HEK293 (cell line): ENCODE measurements around the gene BCOR.

Experiments used
- CTCF ChIA-PET: fragments of 350-600 bp; formaldehyde crosslinking; extraction: SDS; loops from one replicate; lab custom pipeline; 2021; ENCODE audit warnings: antibody characterized with exemption; lab: Yijun Ruan, JAX
- POLR2A ChIA-PET: fragments of 300-600 bp; formaldehyde crosslinking; extraction: SDS; loops from one replicate; lab custom pipeline; 2020; ENCODE audit warnings: antibody characterized with exemption, inconsistent platforms; lab: Yijun Ruan, JAX
- H3K27ac ChIP-seq: fragments of 200-500 bp; sonication (Bioruptor generic); 2 replicates; pipeline ENCODE4 v1.5.1; 2014; ENCODE audit warnings: low read depth, low read length, control low read depth, inconsistent platforms; ENCODE audit errors: extremely low read depth
- H3K36me3 ChIP-seq, 2 experiments: fragments of 200-500 bp in 1 of 2; sonication (Bioruptor generic) in 1 of 2; 1 replicate in 1 of 2; 2 replicates in 1 of 2; pipeline ENCODE4 v1.5.1; 2014 to 2017; ENCODE audit warnings: inconsistent platforms in 2 of 2, low read length in 2 of 2; ENCODE audit not compliant: control insufficient read depth in 2 of 2, insufficient read depth in 1 of 2
- H3K4me1 ChIP-seq: fragments of 200-500 bp; sonication (Bioruptor generic); 2 replicates; pipeline ENCODE4 v1.5.1; 2014; ENCODE audit warnings: mild to moderate bottlenecking, low read length, inconsistent platforms; ENCODE audit not compliant: control insufficient read depth, insufficient read depth
- H3K4me3 ChIP-seq: 2 replicates; pipeline ENCODE4 v1.5.1; 2011; ENCODE audit warnings: low read depth, mild to moderate bottlenecking, control low read depth, low read length, moderate library complexity
- H3K9me3 ChIP-seq: fragments of 200-500 bp; sonication (Bioruptor generic); 2 replicates; pipeline ENCODE4 v1.5.1; 2014; ENCODE audit warnings: low read depth, low read length, inconsistent platforms; ENCODE audit not compliant: control insufficient read depth, insufficient read depth
- ATF2 ChIP-seq: fragments of 450-650 bp; formaldehyde crosslinking; IDR thresholded peaks from 2 replicates; pipeline ENCODE4 v1.5.1; 2016; ENCODE audit warnings: missing biosample characterization, missing genetic modification characterization, low read depth
- GLI2 ChIP-seq: fragments of 450-650 bp; formaldehyde crosslinking; IDR thresholded peaks from 2 replicates; pipeline ENCODE4; 2017; ENCODE audit warnings: missing biosample characterization, missing genetic modification characterization, low read depth, borderline replicate concordance
- GLIS1 ChIP-seq: fragments of 450-650 bp; formaldehyde crosslinking; IDR thresholded peaks from 2 replicates; pipeline ENCODE4 v1.5.1; 2016; ENCODE audit warnings: missing biosample characterization, missing genetic modification characterization
- PATZ1 ChIP-seq: fragments of 450-650 bp; formaldehyde crosslinking; IDR thresholded peaks from 2 replicates; pipeline ENCODE4 v1.5.1; 2016; ENCODE audit warnings: missing biosample characterization, missing genetic modification characterization
- SCRT2 ChIP-seq: fragments of 450-650 bp; formaldehyde crosslinking; IDR thresholded peaks from 2 replicates; pipeline ENCODE4 v1.5.1; 2016; ENCODE audit warnings: missing biosample characterization, missing genetic modification characterization
- TCF7L2 ChIP-seq: IDR thresholded peaks from 2 replicates; pipeline ENCODE4 v1.6.1; 2011; ENCODE audit warnings: low read depth, mild to moderate bottlenecking, inconsistent platforms, low read length, moderate library complexity, borderline replicate concordance
- ZNF138 ChIP-seq: fragments of 450-650 bp; formaldehyde crosslinking; IDR thresholded peaks from 2 replicates; pipeline ENCODE4 v1.5.1; 2016; ENCODE audit warnings: missing biosample characterization, missing genetic modification characterization, borderline replicate concordance
- ZNF148 ChIP-seq: fragments of 450-650 bp; formaldehyde crosslinking; IDR thresholded peaks from 2 replicates; pipeline ENCODE4 v1.5.0; 2017; ENCODE audit warnings: missing biosample characterization, missing genetic modification characterization, borderline replicate concordance
- ZNF157 ChIP-seq: fragments of 450-650 bp; formaldehyde crosslinking; IDR thresholded peaks from 2 replicates; pipeline ENCODE4 v1.5.1; 2016; ENCODE audit warnings: missing biosample characterization, missing genetic modification characterization
- ZNF18 ChIP-seq: fragments of 450-650 bp; formaldehyde crosslinking; IDR thresholded peaks from 2 replicates; pipeline ENCODE4 v1.5.1; 2016; ENCODE audit warnings: missing biosample characterization, missing genetic modification characterization
- ZNF19 ChIP-seq: fragments of 450-650 bp; formaldehyde crosslinking; IDR thresholded peaks from 2 replicates; pipeline ENCODE4; 2016; ENCODE audit warnings: missing biosample characterization, missing genetic modification characterization, low read depth
- ZNF324 ChIP-seq: fragments of 450-650 bp; formaldehyde crosslinking; IDR thresholded peaks from 2 replicates; pipeline ENCODE4 v1.5.1; 2016; ENCODE audit warnings: missing biosample characterization, missing genetic modification characterization
- ZNF394 ChIP-seq: fragments of 450-650 bp; formaldehyde crosslinking; IDR thresholded peaks from 2 replicates; pipeline ENCODE4 v1.5.1; 2016; ENCODE audit warnings: missing biosample characterization, missing genetic modification characterization, mild to moderate bottlenecking, moderate library complexity, borderline replicate concordance
- ZNF398 ChIP-seq: fragments of 450-650 bp; formaldehyde crosslinking; IDR thresholded peaks from 2 replicates; pipeline ENCODE4 v1.5.1; 2017; ENCODE audit warnings: missing biosample characterization, missing genetic modification characterization
- ZNF449 ChIP-seq: fragments of 450-650 bp; formaldehyde crosslinking; IDR thresholded peaks from 2 replicates; pipeline ENCODE4 v1.5.1; 2017; ENCODE audit warnings: missing biosample characterization, mild to moderate bottlenecking, missing genetic modification characterization, moderate library complexity
- ZNF555 ChIP-seq: fragments of 450-650 bp; formaldehyde crosslinking; conservative IDR thresholded peaks from 2 replicates; pipeline ENCODE4 v1.5.1; 2017; ENCODE audit warnings: missing biosample characterization, mild to moderate bottlenecking, missing genetic modification characterization, inconsistent platforms
- ZNF629 ChIP-seq: fragments of 450-650 bp; formaldehyde crosslinking; IDR thresholded peaks from 2 replicates; pipeline ENCODE4 v1.5.1; 2017; ENCODE audit warnings: missing biosample characterization, missing genetic modification characterization
- ZNF677 ChIP-seq: fragments of 450-650 bp; IDR thresholded peaks from 2 replicates; pipeline ENCODE4 v1.5.0; 2018; ENCODE audit warnings: missing biosample characterization, mild to moderate bottlenecking, missing genetic modification characterization, moderate library complexity
- ZNF777 ChIP-seq: fragments of 450-650 bp; formaldehyde crosslinking; IDR thresholded peaks from 2 replicates; pipeline ENCODE4 v1.5.1; 2017; ENCODE audit warnings: missing biosample characterization, missing genetic modification characterization, borderline replicate concordance
- ZNF792 ChIP-seq: fragments of 450-650 bp; formaldehyde crosslinking; IDR thresholded peaks from 2 replicates; pipeline ENCODE4 v1.5.1; 2016; ENCODE audit warnings: missing biosample characterization, missing genetic modification characterization
- ZSCAN5A ChIP-seq: fragments of 450-650 bp; formaldehyde crosslinking; IDR thresholded peaks from 2 replicates; pipeline ENCODE4 v1.5.1; 2016; ENCODE audit warnings: missing biosample characterization, missing genetic modification characterization

Gene BCOR

GRCh38 chrX:40005292-40006011 is 92.3 kb downstream of the BCOR start:
- POLR2A ChIA-PET = no interaction called here
- CTCF ChIA-PET = interaction anchor here (0.6 kb wide), 1 partner anchor 15 kb away, joined by 3 read pairs; no protein-coding TSS in a partner anchor
- Histone ChIP-seq H3K9me3 (no peaks in the 10 kb centered on the region), H3K36me3 (no peaks in the 10 kb centered on the region), H3K4me3 (no peak overlapping the region), H3K27ac (no peak overlapping the region), H3K4me1 (peaks cover 5% of the 10 kb centered on the region; the same call in 1 of the 2 replicates)
- TF ChIP-seq ZNF398 (tag by site-specific recombination) (no peak), TCF7L2 (no peak), ZNF157 (no peak), GLIS1 (tag by site-specific recombination) (no peak), ZNF19 (tag by site-specific recombination) (no peak), ZNF629 (no peak), ZNF138 (no peak), ZSCAN5A (tag by site-specific recombination) (no peak), ATF2 (tag by site-specific recombination) (no peak), ZNF555 (no peak), ZNF677 (tag by site-specific recombination) (no peak), ZNF792 (tag by site-specific recombination) (no peak), SCRT2 (tag by site-specific recombination) (no peak), GLI2 (tag by site-specific recombination) (no peak)

- CTCF ChIA-PET = no interaction called here
- peaks cover 5% of the 10 kb centered on the region; the same call in 1 of the 2 replicates for H3K4me1 ChIP-seq
- no peak overlapping the region for H3K4me3 ChIP-seq
- H3K27ac ChIP-seq = no peak overlapping the region
- H3K36me3 ChIP-seq = no peaks in the 10 kb centered on the region
- POLR2A ChIA-PET = no interaction called here
- no peaks in the 10 kb centered on the region for H3K9me3 ChIP-seq
- TF ChIP-seq ZNF148 (tag by site-specific recombination) (no peak), ZNF324 (tag by site-specific recombination) (no peak), ZNF777 (no peak), PATZ1 (tag by site-specific recombination) (no peak), ZNF394 (tag by site-specific recombination) (no peak), ZNF18 (no peak), ZNF449 (tag by site-specific recombination) (no peak)
Measured at GRCh38 chrX:40004921-40005291, 92.9 kb downstream of the BCOR start.
